GM12874 (cell line): ENCODE measurements around the gene COL25A1.

Experiments
- CTCF ChIP-seq: IDR thresholded peaks from 2 replicates; pipeline ENCODE4 v1.5.1; 2011; ENCODE audit warnings: low read depth, mild to moderate bottlenecking, control low read depth, low read length, moderate library complexity; ENCODE audit not compliant: insufficient read depth

COL25A1 gene

GRCh38 chr4:109011241-109012026 is 291.0 kb downstream of the COL25A1 start:
- no peak for TF ChIP-seq CTCF

GRCh38 chr4:109010521-109010920 is 291.9 kb downstream of the COL25A1 start:
- TF ChIP-seq CTCF, result no peak

- no peak for TF ChIP-seq CTCF
Measured at GRCh38 chr4:109009909-109010308, 292.5 kb downstream of the COL25A1 start.

DNA sequence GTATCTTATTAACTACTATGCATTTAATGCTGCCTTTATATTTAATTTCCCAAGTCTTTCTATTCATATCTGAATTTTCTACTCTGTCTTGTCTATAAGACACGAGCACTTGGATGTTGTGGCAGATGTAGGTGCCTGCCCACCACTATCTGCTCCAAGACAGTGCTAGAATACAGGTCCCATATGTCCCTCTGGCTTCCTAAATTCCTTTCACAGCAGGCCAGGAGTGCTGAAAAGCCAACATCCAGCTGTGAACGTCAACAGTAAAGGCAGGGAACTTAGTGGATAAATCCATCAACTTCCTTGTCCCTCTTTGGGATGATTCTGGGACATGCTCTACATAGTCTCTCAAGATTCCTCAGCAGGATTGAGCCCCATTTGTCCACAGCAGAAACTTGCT is 294.5 kb downstream of the COL25A1 start:
- TF ChIP-seq CTCF, result no peak

- no peak for TF ChIP-seq CTCF
Measured at GRCh38 chr4:109005523-109005922, 296.9 kb downstream of the COL25A1 start.

DNA sequence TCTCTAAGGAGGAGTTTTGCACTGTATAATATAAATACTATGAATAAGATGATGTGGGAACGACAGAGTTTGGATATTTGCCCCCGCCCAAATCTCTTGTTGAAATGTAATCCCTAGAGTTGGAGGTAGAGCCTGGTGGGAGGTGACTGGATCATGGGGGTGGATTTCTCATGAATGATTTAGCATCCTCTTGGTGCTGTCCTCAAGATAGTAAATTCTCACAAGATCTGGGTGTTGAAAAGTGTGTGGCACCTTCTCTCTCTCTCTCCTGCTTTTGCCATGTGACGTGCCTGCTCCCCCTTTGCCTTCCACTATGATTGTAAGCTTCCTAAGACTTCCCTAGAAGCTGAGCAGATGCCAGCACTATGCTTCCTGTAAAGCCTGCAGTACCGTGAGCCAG is 298.0 kb downstream of the COL25A1 start:
- no peak for TF ChIP-seq CTCF

DNA sequence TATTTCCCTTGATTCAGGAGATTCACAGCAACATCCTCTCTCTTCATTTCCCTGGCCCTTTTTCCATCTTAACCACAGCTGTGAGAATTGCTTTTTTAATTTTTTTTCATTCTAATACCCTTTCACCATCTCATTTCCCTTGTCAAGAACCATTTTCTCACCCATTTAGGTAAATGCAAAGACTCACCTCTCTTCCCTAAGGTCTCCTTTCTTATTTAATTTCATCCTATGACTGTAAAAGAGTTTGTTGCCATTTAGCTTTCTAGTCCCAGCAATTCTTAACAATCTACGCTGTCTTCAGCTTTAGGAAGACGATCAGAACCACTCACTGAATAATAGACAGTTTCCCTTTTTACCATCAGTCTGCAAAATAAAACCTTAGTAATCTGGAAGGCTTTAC is 298.5 kb downstream of the COL25A1 start:
- TF ChIP-seq CTCF, result no peak
